HG02623 (cell line): ENCODE data around the gene SYT9.

Source experiments
- ATAC-seq: cut with Tn5 transposase; IDR thresholded peaks from one replicate; pipeline ENCODE4 v1.9.1; 2021; ENCODE audit warnings: moderate library complexity; ENCODE audit not compliant: unreplicated experiment

The SYT9 gene

GRCh38 chr11:7270233-7270865 is 18.6 kb downstream of the SYT9 start:
- ATAC-seq, result no peak

- ATAC-seq, result no peak
Measured at GRCh38 chr11:7272373-7272772, 20.7 kb downstream of the SYT9 start.

GRCh38 chr11:7275133-7275532 is 23.4 kb downstream of the SYT9 start:
- ATAC-seq, result no peak

- no peak for ATAC-seq
Measured at GRCh38 chr11:7278314-7278917, 26.7 kb downstream of the SYT9 start.

DNA sequence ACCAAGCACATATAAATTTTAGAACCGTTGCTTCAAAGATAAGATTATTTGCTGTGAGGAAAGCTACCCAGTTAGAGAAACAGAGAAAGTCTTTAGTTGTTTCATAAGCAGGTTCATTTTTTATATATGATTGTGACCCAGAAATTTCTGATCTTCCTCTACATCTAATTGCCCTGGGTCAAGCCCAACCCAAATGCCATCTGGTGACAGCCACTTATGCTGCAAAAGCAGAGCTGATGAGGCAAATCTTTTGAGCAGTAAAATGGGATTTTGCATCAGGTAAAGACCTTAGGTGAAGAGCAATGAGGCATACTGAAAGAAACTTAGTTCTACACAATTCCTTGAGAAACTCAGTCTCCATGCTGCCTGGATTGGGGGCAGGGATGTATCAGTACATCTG is 28.0 kb downstream of the SYT9 start:
- ATAC-seq, result no peak

- ATAC-seq, result no peak
Measured at GRCh38 chr11:7281079-7281478, 29.4 kb downstream of the SYT9 start.

DNA sequence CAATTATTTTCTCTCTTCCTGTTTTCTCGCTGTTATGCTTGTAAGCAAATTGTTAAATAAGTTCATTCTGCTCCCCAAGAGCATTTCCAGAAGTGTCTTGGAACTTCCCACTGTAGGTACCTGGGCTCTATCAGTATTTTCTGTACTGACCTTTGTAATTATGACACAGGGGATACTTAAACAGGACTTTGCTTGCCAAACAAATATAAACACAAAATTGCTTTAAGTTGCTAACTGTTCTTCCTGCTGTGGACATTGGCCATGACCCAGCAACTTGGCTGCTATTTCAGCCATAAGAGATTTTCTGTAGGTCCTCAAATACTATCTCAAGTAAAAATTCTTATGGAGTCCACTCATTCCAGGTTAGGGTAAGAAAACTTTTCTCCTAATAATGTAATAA is 30.1 kb downstream of the SYT9 start:
- no peak for ATAC-seq

- ATAC-seq, result no peak
Measured at GRCh38 chr11:7286178-7286577, 34.5 kb downstream of the SYT9 start.

- no peak for ATAC-seq
Measured at GRCh38 chr11:7291100-7291829, 39.6 kb downstream of the SYT9 start.

DNA sequence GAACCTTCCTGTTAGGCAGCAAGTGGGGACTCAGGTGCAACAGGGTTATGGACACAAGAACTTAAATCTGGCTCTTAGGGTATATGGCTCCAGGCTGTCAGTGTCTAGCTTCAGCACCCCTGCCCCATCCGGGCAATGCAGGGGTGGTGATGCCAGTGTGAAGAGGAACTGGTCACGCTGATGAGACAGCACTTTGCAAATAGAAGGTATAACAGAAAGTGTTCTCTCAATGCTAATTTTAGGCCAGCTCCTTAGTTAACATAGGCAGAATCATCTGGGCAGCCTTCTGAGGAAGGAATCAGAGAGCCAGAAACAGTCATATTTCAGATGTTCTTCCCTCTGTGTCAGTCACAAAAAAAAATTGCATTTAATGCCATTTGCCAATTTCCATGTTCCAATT is 41.2 kb downstream of the SYT9 start:
- ATAC-seq, result no peak

DNA sequence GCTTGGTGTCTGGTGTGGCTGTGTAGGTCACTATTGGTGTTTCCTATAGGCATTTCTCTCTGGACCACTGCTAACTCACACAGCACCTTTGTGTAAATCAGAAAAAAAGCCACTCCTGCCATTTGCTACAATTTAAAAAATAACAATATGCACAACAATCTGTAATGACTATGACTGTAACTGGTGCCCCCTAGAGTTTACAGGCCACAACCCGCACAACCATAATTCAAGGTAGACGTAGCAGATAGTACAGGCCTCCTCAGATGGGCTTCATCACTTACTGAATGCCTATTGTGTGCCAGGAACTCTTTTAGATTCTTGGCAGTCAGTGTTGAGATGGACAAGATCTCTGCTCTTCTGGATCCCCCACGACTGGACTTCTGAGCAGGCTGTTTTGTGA is 47.7 kb downstream of the SYT9 start:
- no peak for ATAC-seq

DNA sequence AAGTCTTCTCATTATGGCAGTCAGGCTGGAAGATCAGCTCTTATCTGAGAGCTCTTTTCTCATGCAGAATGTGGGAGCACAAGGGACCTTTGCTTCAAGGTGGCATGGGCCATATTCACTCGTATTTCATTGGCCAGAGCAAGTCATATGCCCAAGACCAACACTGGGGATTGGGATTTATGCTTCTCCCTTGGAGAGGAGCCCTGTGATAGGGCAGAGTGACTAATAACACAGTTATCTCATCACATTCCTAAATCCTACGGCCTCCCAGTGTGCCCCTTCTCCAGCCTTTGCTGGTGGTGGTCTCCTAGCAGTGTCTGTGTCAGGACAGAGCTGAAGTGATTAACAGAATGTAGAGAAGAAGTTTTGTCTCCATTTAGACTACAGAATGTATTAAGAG is 48.6 kb downstream of the SYT9 start:
- ATAC-seq, result no peak

DNA sequence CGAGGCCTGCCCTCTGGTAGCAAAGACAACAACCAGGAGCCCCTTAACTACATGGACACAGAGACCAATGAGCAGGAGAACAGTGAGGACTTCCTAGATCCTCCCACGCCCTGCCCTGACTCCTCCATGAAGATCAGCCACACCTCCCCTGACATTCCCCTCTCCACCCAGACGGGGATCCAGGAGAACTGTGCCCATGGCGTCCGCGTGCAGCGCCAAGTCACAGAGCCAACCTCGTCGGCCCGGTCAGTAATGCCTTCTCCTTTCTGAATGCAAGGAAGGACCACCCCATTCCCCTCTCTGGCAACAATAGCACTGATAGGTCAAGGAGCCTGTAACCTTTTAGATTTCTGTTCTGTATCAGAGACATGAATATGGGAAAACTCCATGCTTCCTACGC is 51.4 kb downstream of the SYT9 start:
- ATAC-seq, result no peak

GRCh38 chr11:7306900-7307299 is 55.2 kb downstream of the SYT9 start:
- no peak for ATAC-seq

- ATAC-seq, result peak; percentile 85
Measured at GRCh38 chr11:7307836-7308235, 56.1 kb downstream of the SYT9 start.

- no peak for ATAC-seq
Measured at GRCh38 chr11:7311903-7312302, 60.2 kb downstream of the SYT9 start.

DNA sequence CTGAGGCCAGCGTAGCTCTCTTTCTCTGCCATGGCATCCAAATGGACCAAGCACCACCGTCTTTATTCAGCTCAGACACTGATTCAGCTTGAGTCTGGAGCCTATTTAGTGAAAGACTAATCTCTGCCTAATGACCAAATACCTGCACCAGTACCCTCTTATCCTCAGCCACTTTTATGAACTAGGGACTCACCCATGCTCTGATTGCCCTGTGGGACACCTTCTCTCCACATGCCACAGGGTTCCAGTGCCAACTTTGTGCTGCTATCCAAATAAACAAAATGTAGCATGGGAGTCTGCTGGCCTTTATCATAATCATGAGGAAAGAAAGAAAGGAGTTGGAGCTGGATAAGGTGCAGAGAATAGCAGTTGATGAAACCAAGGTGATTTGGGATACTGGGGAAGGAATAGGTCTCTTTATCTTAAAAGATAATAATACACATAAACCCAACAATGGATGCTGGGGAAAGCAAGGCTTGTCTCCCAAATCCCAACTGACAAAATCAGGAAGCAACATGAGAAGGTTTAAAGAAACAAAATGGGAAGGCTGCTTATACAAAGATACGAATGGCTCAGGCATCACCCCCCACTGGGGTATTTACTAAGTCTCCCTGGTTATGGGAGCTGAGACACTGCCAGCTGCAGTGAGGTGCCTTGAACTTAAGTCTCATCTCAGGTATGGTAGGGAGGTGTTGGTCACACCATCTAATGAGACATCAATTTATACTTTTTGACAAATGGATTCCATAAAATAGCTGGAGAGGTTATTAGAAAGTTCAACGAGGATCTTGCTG is 63.3 kb downstream of the SYT9 start:
- no peak for ATAC-seq

DNA sequence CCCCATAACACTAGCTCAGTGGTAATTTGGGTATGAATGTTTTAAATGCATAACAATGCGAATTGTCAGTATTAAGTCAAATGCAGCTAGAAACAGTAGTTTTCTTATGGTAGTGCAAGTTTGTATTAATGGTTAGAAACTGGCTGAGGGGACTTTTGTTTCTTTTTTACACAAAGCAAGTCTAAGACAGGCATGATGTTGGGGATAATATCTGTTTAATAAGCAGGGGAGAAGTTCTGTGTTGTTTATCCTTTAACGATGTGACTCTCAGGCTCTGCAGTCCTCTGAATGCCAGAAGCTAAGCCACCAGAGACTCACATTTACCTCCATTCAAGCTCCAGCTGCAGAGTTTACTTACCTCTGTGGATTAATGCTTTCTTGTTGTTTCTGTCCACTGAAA is 67.8 kb downstream of the SYT9 start:
- ATAC-seq, result no peak

- ATAC-seq, result no peak
Measured at GRCh38 chr11:7320306-7320705, 68.6 kb downstream of the SYT9 start.

DNA sequence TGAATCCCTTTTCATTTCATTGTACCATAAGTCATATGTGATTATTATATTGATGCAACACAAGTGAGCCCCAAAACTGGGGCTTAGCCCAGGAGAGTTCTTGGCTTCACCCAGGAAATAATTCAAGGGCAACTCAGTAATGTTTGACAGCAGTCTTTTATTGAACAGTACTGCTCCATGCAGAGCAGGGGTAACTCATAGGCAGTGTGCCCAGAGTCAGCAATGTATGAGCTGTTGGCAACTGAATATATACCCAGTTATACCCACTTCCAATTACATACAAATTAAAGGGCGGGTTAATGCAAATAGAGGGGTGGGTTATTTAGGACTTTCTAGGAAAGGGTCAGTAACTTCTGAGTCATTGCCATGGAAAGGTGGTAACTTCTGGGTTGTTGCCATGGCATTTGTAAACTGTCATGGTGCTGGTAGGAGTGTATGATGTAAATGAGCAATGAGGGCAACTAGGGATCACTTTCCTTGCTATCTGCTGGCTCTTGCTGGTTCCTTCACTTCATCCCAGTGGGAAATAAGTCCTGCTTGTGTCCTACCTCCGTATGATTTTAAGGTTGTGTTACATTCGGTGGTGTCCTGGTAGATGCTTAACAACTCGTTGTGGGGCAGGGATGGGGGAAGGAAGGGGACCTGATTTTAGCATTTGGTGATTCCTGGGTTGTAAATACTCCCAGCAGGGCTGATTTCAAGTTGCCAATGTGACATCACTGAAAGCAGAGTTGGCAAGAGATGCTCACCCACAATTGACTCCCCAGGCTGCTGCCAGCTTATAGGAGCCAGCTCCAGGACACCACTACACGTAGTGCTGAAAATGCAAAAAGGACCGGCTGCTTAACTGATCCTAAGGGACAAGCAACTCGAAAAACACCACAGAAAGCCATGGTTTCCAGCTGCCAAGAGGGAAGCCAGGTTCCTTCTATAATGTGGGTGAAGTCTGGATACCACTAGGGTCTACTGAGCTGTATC is 70.1 kb downstream of the SYT9 start:
- no peak for ATAC-seq
